Right hindlimb (tissue), 1 donor: ENCODE measurements around the gene NTSR1.

Experiments
- DNase-seq: peaks from one replicate; pipeline ENCODE4 v3.0.0-alpha.2; 2018

Gene NTSR1

DNA sequence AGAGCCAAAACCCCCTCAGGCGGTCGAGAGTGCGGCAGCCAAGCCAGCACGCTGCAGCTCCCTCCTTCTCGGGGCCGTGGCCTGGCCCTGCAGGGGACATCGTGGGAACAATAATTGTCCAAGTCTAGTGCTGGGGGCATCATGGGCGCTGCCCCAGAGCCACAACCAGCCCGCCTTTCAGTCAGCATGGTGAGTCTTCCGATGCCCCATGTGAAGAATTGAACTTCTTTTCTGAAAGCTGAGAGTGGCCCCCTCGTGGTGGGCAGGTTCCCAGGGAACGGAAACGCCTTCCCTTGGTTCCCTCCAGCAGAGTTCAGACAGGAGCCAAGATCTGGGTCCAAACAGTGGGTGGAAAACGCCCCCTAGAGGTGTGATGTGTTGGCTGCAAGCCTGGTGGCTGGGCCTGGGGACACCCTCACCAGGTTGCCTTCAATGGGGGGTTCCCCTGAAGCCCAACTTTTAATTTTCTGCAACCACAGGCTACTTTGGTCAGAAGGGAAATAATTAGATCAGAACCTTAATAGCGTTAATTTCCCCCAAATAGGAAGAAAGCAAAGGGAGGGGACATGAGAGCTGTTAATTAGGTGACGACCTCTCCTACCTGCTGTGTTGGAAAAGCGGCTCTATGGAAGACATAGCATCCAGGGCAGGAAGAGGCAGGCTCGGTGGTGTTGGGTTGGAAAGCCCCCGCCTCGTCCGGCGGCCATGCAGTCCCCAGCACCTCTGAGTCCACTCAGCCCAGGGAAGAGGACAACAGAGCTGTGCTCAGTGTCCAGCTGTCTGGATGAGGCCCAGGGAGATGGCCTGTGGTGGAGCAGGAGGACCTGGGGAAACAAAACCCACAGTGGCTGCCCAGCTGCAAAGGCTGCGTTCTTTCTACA lies 82.9 kb downstream of the NTSR1 start:
- peak; percentile 91 for DNase-seq

DNA sequence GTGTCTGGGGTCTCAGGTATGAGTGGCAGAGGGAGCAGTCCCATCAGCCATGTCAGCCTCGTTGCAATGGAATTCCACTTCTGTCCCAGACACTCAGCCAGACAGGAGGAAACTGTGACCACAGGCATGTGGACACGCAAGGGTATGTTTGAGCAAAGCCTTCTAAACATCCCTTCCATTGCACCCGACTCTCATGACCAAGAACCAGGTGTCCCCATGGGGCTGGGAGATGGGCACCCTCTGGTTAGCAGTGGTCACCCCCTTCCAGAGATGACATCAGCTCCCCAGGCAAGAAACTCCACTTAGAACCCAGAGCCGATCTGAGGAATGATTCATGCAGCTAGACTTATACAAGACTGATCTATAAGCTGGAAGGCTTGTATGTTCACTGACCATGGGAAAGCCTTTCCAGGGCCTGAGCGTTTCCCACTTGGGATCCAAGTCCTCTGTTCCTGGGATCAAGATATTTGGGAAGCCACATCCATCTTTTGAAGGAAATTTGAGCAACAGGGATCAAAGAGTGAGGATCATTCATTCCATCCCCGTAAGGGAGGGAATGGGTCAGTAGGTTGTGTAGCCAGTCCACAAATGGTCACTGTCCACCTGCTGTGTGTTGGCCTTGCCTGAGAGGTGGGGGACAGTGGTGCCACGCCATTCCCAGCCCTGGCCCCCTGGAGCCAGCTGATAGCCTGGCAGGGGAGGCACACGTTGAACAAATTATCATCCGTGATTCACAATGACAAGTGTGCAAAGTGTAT lies 83.7 kb downstream of the NTSR1 start:
- no peak for DNase-seq

DNA sequence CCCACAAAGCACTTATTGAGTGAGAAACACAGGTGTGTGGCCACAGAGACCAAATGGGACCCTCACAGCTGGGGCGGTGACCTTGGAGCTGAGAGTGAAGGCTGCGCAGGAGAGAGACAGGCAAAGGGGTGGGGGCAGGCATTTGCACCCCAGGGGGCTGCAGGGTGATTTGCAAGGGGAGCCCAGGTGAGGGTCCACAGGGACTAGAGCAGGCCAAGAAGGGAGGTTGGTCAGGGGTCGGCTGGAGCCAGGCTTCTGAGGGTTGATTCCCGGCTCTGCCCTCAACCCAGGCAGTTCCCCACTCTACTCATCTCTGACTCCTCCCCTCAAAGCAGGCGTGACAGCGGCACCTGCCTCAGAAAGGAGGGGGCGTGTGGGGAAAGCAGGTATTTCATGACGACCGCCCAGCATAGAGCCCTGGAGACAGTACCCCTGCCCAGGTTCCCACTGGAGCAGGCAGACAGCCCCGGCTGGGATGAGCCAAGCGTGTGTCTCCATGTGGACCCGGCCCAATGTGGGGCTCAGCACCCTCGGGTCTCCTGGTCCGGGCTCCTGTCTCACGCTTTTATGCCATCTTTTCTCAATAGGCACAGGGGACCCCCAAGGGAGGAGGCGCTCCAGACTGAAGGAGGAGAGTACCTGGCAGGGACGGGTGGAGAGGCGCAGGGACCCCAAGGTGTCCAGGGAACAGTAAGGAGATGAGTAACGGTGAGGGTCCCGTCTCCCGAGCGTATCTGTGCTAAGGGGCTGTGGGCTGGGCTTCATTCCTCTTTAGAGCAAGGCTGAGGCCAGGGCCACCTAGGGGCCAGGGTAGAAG lies 84.5 kb downstream of the NTSR1 start:
- DNase-seq: no peak

DNA sequence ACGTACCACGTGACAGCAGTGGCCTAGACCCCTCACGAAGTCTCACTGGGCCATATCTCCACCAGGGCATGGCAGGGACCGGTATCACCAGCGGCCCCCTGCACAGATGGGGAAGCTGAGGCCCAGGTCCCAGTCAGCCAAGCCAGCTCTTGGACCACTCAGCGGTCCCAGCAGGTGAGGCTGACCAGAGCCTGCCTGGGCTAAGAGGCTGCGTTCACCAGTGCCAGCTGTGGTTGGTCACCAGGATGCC lies 85.0 kb downstream of the NTSR1 start:
- no peak for DNase-seq

DNA sequence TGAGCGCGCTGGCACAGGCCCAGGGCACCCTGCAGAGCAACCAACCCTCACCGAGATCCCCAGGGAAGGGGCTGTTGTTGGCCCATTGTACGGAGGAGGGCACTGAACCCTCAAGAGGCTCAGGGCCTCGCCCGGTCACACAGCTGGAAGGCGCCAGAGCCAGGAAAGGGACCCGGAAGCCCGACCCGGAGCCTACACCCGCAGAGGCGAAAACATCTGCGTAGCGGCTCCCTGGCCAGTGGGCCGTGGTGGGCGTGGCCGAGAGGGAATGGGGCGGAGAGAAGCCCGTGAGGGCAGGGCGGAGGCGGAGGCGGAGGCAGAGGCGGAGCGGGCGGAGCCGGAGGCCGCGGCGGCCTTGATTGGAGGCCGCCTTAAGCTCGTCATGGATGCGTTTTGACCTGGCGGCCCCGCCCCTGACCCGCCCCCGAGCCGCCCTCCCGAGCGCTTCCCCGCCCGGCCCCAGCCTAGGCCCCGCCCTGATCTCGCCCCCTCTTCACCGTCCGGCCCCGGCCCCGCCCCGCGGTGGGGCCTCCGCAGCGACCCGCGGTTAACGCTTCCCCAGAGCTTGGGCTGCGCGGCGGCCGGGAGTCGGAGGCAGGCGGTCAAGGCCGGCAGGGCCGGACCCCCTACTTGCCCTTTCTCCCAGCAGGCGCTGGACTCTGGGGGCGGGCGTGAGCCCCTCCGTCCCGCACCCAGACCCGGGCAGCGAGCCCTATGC lies 85.5 kb downstream of the NTSR1 start:
- peak; percentile 97 for DNase-seq

DNA sequence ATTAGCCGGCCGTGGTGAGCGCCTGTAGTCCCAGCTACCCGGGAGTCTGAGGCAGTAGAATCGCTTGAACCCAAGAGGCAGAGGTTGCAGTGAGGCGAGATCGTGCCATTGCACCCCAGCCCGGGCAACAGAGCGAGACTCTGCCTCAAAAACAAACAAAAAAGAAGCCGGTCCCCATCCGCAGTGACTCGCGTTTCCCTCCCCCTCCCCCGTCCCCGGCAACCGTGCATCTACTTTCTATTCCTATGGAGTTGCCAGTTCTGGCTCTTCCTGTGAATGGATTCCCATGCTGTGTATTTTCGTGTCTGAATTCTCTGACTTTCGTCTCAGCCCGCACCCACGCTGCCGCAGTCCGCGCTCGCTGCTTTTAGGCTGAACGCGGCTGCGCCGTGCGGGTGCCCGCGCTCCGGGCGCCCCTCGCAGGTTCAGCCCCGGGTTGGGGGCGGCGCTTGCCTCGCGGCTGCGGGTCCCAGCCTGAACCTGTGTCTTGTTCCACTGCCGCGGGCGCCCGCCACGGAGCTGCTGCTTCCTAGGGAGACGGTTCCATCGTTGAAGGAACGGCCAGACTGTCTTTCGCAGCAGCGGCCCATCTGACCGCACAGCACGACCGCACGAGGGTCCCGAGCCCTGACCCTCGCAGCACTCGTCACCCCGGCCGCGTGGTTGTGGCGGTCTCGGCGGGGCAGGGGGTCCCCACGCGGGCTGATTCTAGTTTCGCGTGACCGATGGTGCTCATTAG lies 86.6 kb downstream of the NTSR1 start:
- peak; percentile 71 for DNase-seq

DNA sequence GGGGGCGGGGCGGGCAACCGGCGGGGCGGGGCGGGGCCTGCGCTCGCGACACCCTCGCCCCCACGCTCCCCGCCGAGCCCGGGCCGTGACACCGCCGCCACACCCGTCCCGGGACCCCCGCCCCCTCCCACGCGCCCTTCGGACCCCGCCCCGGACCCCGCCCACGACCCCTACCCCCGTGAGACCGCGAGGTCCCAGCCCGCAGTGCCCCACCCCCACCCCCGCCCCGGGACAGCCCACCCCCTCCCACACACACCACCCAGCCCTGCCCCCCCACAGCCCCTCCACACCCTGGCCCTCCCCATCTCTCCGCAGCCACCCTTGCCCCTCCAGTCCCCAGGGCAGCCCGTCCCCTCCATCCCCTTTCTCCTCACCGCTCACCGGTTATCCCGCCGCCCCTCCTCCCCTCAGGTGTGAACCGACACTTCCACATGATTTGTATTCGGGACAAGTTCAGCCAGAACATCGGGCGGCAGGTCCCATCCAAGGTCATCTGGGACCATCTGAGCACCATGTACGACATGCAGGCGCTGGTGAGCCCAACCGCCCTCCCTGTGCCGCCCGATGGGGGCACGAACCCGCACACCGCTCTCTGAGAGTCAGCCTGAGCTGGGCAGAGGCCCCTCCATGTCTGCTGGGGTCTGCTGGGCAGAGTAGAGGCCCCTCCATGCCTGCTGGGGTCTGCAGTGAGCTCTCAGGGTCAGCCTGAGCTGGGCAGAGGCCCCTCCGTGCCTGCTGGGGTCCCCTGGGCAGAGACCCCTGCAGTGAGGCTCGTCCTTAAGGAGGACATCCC lies 88.3 kb downstream of the NTSR1 start:
- no peak for DNase-seq

DNA sequence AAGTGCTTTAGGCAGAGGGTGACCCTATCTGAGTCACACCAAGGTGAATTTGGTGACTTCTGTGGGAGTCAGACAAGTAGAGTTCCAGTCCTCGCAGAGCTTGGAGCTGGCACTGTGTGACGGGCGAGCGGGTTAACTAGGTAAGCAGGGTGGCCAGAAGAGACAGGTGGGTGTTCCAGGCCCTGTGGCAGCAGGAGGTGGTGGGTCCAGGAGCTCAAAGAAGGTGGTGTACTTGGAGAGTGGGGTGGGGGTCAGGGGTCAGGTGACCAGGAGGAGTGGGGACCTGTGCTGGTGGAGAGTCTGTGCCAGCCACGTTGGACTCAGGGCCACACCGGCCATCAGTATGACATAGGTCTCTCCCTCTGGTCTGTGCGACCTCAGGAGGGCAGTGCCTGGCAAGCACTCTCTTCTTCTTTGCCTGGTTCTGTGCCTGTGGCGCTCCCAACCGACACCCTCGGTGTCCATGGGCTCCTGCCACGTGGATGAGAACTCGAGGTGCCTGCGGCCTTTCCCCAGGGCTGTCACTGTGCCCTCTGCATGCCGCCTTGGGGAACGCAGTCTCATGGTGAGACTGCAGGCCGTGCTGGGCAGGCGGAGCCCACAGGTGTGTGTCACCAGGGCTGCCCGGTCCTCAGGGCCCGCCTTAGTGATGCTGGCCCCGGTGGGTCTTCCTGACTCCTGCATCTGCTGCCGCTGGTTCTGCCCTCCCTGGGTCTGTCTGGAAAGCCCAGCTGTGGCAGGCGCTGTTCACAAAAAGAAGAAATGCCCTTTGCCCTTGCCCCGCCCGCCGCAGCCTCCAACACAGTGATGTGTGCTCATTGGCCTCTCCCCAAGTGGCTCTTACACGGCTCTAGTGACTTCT lies 89.3 kb downstream of the NTSR1 start:
- no peak for DNase-seq

DNA sequence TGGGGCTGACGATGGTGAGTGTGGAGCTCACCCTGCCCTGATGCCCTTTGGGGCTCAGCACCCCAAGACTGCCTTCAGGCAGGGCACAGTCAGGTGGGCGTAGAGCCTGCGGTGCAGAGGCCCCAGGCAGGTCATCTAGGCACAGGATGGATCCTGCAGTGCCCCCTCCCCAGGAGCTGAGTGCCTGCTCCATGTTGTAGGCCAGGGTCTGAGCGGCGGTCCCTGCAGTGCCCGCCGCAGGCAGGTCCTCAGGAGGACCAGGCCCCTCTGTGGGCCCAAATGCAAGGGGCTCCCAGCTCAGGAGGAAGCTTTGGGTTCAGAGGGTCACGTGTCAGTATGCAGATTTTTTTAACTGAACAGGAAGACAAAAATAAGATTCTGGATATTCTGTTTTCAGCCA lies 90.4 kb downstream of the NTSR1 start:
- no peak for DNase-seq

DNA sequence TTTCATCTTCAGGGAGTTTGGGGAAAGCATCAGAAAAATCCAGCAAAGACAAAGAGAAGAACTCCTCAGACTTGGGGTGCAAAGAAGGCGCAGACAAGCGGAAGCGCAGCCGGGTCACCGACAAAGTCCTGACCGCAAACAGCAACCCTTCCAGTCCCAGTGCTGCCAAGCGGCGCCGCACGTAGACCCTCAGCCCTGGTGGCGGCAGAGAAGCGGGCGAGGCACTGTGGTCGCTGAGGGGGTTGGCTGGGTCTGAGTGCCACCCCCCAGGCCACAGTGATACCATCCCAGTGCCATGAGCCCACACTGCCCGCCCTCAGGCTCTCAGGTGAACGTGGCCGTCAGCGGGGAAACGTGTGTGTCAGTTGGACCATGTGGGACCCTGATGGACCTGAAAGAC lies 90.8 kb downstream of the NTSR1 start:
- no peak for DNase-seq

DNA sequence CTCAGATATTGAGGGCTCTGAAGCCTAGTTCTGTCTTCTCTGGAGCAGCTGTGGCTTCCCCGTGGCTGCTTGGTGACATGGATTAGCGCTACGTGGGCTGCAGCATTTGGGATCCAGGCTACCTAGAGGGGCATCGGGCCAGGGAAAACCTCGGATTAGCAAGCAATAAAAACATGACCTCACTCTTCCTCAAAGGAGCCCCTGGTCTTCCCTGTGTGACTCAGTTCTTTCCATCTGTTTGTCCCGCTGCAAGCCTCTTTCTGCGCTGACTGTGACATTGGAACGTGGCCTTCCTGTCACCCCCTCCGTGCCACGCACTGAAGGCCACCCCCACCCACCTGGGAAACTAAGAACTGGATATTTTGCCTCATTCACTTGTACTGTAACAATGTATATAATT lies 91.2 kb downstream of the NTSR1 start:
- DNase-seq: no peak

DNA sequence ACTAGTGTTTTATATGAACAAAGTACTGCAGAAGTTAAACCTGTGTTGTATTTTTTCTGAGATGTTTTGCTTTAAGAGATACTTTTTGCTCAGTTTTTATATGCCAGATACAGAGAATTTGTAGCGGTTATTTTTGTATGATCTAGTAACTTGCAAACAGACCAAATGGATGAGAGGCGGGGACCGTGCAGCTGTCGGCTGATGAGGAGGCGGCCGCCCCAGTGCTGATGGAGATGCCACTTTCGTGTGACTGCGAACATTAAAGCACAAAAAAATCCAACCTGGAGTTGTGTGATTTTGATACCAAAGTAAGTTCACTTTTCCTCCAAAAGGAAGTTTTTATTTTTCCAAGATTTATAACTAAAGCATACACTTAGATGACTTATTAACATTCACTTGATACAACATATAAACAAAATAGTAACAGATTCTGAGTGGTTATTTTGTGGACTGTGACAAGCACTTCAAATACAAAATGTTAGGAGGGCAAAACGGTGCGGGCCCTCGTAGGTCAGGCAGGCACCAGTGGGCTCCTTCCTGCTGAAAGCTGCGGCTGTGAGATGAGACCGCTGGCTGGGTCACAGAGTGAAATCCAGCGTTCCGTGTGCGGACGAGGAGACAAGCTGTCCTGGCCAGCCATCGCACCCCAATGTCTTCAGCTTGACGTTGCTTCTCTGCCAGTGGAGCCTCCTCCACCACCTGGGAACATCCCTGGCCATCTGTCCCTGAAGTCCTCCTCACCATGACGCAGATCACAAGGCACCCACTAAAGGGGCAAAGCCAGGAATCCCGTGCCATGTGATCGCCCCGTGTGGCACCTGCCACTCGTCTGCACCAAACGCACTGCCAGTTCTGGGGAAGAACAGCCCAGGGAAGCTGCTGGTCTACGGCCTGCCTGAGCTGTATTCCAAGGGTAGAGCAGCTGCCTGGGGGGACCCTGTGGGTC lies 92.0 kb downstream of the NTSR1 start:
- DNase-seq: no peak

DNA sequence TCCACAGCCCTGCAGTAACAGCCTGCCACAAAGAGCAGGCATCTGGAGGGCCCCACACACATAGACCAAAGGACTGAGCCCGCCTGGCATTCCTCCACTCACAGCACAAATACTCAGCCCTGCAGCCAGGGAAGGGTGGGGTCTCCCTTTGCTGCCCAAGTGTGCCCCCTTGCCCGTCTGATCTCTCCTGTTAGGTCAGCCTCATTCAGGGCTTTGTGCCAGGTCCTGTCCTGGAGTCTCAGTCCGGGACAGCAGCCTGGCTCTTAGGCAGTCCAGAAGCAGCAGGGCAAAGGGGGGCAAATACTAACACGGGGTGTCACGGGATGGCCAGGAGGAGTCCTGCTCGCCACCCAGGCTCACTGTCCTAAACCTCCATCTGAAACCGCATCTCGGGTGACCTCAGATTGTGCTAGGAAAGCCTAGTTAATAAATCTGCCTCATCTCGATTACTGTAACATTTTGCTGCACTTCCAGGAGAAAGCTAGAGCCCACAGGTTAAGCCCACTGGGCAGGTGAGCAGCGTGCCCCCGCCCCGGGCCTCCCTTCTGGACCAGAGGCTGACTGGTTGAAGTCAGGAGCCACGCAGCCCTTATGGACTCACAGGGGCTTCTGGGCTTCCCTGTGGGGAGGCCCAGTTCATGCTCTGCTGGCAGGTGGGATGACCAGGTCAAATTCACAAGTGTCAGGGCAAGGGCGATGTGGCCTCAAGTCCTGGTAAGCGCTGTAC lies 92.8 kb downstream of the NTSR1 start:
- DNase-seq: no peak

DNA sequence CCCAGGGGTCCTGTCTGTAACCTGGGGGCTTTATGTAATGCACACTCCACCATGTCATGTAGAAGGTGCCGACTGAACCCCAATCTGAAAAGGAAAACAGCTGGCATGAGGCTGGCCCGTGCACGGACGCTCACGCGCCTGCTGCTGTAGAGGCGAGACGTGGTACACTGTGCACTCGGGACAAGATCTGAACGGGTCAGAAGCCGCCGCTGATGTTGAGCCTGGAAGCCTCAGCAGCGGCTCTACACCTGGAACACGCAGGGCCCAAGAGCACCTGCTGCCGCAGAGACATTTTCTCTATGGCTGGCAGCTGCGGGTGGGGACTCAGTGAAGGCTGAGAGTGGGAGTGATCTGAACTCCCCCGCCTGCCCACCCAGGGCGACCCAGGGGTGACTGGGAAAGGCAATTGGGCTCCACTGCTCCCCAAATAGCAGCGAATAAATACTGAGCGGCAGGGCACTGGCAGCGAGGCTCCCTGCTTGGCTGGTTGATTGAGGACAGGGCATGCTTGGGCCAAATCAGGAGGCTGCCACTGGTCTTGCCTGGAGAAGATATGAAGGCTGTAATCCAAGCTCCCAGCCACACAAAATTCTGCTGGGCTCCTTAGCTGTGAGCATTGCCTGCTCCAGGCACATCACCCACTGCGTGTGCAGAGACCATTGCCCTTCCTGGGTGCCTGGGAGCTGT lies 93.5 kb downstream of the NTSR1 start:
- no peak for DNase-seq

DNA sequence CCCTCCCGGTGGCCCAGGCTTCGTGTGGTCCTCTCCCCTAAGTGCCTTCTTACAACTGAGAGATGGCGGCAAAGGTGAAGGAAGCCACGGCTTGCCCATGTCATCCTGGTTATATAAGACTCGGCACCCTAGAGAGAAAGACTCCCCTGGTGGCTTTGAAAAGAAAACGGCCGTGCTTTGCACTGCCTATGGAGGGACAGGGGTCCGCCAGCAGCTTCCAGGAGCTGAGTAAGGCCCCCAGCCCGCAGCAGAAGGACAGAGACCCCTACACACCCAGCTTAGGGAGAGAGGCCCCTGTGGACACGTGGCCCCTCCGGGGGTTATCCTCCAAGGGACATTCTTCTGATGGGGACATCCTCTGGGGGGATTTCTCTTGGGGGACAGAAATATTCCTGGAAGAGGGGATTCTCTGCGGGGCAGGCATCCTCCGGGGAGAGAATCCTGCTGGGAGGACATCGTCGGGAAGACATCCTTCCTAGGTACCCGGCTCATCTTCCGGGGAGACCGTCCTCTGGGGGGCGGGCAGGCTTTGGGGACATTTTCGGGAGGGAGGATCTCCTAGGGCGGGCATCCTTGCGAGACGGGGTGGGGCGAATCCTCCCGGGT lies 95.5 kb downstream of the NTSR1 start:
- DNase-seq: no peak

DNA sequence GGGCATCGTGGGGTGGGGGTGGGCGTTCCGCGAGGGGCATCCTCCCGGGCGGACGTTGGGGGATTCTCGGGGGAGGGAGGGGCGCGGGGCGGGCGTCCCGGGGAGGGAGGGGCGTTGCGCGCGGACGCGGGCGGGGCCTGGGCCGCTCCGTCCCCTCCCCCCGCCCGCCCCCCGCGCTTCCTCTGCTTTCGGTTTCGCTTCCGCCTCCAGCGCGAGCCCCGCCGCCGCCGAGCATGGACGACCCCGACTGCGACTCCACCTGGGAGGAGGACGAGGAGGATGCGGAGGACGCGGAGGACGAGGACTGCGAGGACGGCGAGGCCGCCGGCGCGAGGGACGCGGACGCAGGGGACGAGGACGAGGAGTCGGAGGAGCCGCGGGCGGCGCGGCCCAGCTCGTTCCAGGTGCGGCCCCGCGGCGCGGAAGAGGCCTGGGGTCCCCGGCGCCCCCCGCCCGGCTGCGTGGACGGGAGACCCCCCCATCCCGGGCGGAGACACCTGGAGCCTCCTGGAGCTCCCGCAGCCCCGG lies 96.1 kb downstream of the NTSR1 start, which contains the start of gene OGFR:
TSS of gene OGFR (plus strand) at position 209 of the 528 bp plus-strand sequence. CDS start at position 234, 25 bp downstream.
- peak; percentile 79 for DNase-seq

DNA sequence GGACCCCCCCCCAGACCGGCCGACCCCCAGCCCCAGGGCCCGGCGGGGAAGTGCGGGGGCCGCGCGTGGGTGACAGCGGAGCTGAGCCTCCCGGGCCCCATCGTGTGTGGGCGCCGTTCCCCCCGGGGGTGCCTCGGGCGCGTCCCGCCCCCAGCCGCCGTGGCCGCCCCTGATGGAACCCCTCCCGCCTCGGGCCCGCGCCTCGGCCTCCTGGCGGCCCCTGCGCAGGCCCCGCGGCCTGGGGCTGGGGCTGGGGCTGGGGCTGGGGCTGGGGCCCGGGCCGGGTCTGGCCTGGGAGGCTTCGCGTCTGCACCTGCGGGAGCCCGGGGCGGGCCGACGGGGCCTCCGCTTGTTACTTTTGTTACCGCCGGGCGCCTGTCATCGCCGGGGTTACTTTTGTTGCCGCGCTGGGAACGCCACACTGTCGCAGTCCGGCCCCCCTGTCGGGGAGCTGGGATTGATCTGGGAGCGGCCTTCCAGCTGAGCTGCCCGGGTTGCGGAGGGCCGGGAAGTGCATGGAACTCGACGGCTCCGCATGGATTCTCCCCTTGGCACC lies 96.6 kb downstream of the NTSR1 start:
- DNase-seq: no peak
